MM.1S (cell line): ENCODE measurements around the gene XPO6.

Experiments
- DNase-seq: peaks from one replicate; pipeline ENCODE4 v3.0.0-alpha.2; 2015
- H2AFZ ChIP-seq: fragments of 300-600 bp; sonication (generic); 2 replicates; pipeline ENCODE4 v1.6.0; 2016; ENCODE audit warnings: antibody characterized with exemption, low read length
- H3F3A ChIP-seq: fragments of 300-600 bp; sonication (generic); 2 replicates; pipeline ENCODE4 v1.6.1; 2016; ENCODE audit warnings: mild to moderate bottlenecking, antibody characterized with exemption, low read length, moderate library complexity, mixed read lengths; ENCODE audit not compliant: insufficient read depth
- H3K27ac ChIP-seq: fragments of 300-600 bp; sonication (generic); 2 replicates; pipeline ENCODE4 v1.5.1; 2016; ENCODE audit warnings: mild to moderate bottlenecking, low read length
- H3K27me3 ChIP-seq: fragments of 300-600 bp; sonication (generic); replicated peaks from 2 replicates; pipeline ENCODE4 v1.6.0; 2016; ENCODE audit warnings: low read length; ENCODE audit not compliant: insufficient read depth
- H3K36me3 ChIP-seq: fragments of 300-600 bp; sonication (generic); replicated peaks from 2 replicates; pipeline ENCODE4 v1.6.1; 2016; ENCODE audit warnings: mild to moderate bottlenecking, low read length, mixed read lengths; ENCODE audit not compliant: insufficient read depth
- H3K4me1 ChIP-seq: fragments of 300-600 bp; sonication (generic); 2 replicates; pipeline ENCODE4 v1.6.1; 2016; ENCODE audit warnings: low read length, mixed read lengths
- H3K4me2 ChIP-seq: fragments of 300-600 bp; sonication (generic); 2 replicates; pipeline ENCODE4 v1.6.0; 2016; ENCODE audit warnings: low read depth, low read length
- H3K4me3 ChIP-seq: fragments of 300-600 bp; sonication (generic); 2 replicates; pipeline ENCODE4 v1.5.1; 2016; ENCODE audit warnings: low read length, mixed read lengths
- H3K79me2 ChIP-seq: fragments of 300-600 bp; sonication (generic); 2 replicates; pipeline ENCODE4 v1.6.1; 2016; ENCODE audit warnings: mixed run types, low read length, mixed read lengths
- H3K9ac ChIP-seq: fragments of 300-600 bp; sonication (generic); 2 replicates; pipeline ENCODE4 v1.6.1; 2016; ENCODE audit warnings: low read length, mixed read lengths
- H3K9me2 ChIP-seq: fragments of 300-600 bp; sonication (generic); replicated peaks from 2 replicates; pipeline ENCODE4 v1.6.1; 2016; ENCODE audit warnings: mild to moderate bottlenecking, low read length, mixed read lengths; ENCODE audit not compliant: insufficient read depth
- H3K9me3 ChIP-seq: fragments of 300-600 bp; sonication (generic); replicated peaks from 2 replicates; pipeline ENCODE4 v1.6.1; 2016; ENCODE audit warnings: mild to moderate bottlenecking, low read length, mixed read lengths; ENCODE audit not compliant: insufficient read depth
- H4K20me1 ChIP-seq: fragments of 300-600 bp; sonication (generic); 2 replicates; pipeline ENCODE4 v1.6.1; 2016; ENCODE audit warnings: mild to moderate bottlenecking, low read length, moderate library complexity, mixed read lengths; ENCODE audit not compliant: insufficient read depth
- EZH2 ChIP-seq: fragments of 300-600 bp; sonication (generic); optimal IDR thresholded peaks from 2 replicates; pipeline ENCODE3; 2017; ENCODE audit warnings: low read depth, mild to moderate bottlenecking, antibody characterized with exemption, low read length, mixed read lengths
- EZH2phosphoT487 ChIP-seq: fragments of 300-600 bp; sonication (generic); IDR thresholded peaks from 2 replicates; pipeline ENCODE4 v1.6.1; 2018; ENCODE audit warnings: antibody characterized with exemption, low read length
- TF ChIP-seq, protein P1 (sequence below): fragments of 300-600 bp; sonication (generic); IDR thresholded peaks from 2 replicates; pipeline ENCODE4 v1.5.1; 2016; ENCODE audit warnings: antibody characterized with exemption, low read length, mixed read lengths

The XPO6 gene

DNA sequence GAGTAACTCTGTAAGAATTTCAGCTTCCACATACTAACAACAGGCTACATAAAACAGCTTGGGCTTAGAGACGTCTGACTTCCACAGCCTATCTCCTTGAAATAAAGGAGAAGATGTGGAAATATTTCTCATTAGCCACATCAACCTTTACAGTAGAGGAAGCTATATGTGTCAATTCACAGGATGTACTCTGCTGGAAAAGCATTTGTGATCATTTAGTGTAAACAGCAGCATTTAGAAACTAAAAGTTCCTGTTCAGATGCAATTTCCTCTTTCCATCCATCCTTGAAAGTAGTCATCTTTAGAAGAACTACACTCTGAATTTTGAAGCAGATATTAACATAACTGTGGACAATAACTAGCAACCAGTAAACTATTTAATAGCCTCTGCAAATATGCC lies 46.2 kb downstream of the XPO6 start:
- Histone ChIP-seq H3K4me3 (no peak overlapping the region), H4K20me1 (peaks cover 8% of the 10 kb centered on the region; the same call in 1 of the 2 replicates), H3K27me3 (no peaks in the 10 kb centered on the region), H3K9me3 (no peaks in the 10 kb centered on the region), H3K4me1 (no peaks in the 10 kb centered on the region), H3K9ac (no peak overlapping the region), H3F3A (no peaks in the 10 kb centered on the region), H3K79me2 (peaks cover 57% of the 10 kb centered on the region), H3K9me2 (no peaks in the 10 kb centered on the region), H3K27ac (no peak overlapping the region), H3K4me2 (no peak overlapping the region), H2AFZ (no peak overlapping the region), H3K36me3 (peaks cover 11% of the 10 kb centered on the region; the same call in 1 of the 2 replicates)
- TF ChIP-seq, protein P1, sequence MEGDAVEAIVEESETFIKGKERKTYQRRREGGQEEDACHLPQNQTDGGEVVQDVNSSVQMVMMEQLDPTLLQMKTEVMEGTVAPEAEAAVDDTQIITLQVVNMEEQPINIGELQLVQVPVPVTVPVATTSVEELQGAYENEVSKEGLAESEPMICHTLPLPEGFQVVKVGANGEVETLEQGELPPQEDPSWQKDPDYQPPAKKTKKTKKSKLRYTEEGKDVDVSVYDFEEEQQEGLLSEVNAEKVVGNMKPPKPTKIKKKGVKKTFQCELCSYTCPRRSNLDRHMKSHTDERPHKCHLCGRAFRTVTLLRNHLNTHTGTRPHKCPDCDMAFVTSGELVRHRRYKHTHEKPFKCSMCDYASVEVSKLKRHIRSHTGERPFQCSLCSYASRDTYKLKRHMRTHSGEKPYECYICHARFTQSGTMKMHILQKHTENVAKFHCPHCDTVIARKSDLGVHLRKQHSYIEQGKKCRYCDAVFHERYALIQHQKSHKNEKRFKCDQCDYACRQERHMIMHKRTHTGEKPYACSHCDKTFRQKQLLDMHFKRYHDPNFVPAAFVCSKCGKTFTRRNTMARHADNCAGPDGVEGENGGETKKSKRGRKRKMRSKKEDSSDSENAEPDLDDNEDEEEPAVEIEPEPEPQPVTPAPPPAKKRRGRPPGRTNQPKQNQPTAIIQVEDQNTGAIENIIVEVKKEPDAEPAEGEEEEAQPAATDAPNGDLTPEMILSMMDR, result no peak
- DNase-seq, result no peak

GRCh38 chr16:28164140-28164539 lies 47.6 kb downstream of the XPO6 start:
- Histone ChIP-seq H3F3A (no peaks in the 10 kb centered on the region), H3K9me2 (no peaks in the 10 kb centered on the region), H3K36me3 (0 out of 2 replicates have a peak, but pooled peaks cover 5% of the 10 kb centered on the region), H3K27me3 (no peaks in the 10 kb centered on the region), H2AFZ (no peak overlapping the region), H3K9me3 (no peaks in the 10 kb centered on the region), H3K4me3 (no peak overlapping the region), H3K27ac (no peak overlapping the region), H3K9ac (no peak overlapping the region), H4K20me1 (peaks cover 4% of the 10 kb centered on the region; the same call in 1 of the 2 replicates), H3K79me2 (peaks cover 55% of the 10 kb centered on the region), H3K4me1 (no peaks in the 10 kb centered on the region), H3K4me2 (no peak overlapping the region)
- no peak for TF ChIP-seq EZH2
- TF ChIP-seq, protein P1, result no peak
- DNase-seq, result no peak

DNA sequence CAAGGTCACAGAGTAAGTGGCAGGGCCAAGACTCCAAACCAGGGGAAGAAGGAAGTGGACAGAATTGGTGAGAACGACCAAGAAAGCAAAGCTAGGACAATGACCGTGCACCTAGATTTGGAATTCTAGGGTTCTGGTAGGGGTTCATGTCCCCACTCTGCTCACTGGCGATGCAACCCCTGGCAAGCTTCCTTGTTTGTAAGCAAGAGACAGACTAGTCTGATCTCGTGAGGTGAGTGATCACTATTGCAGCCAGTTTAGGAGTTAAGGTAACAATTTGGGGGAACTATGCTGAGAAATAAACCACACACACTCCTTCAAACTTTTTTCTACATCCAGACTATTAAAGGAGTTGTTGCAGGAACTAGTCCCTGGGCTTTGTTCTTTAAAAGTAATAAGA lies 48.1 kb downstream of the XPO6 start:
- Histone ChIP-seq H3K36me3 (0 out of 2 replicates have a peak, but pooled peaks cover 4% of the 10 kb centered on the region), H3K27ac (no peak overlapping the region), H3K79me2 (peaks cover 57% of the 10 kb centered on the region), H3K4me2 (no peak overlapping the region), H3K9me2 (no peaks in the 10 kb centered on the region), H4K20me1 (peaks cover 4% of the 10 kb centered on the region; the same call in 1 of the 2 replicates), H3K4me1 (no peaks in the 10 kb centered on the region), H3K9ac (no peak overlapping the region), H3F3A (no peaks in the 10 kb centered on the region), H3K4me3 (no peak overlapping the region), H2AFZ (no peak overlapping the region), H3K9me3 (no peaks in the 10 kb centered on the region), H3K27me3 (no peaks in the 10 kb centered on the region)
- DNase-seq, result no peak
- TF ChIP-seq EZH2phosphoT487 (no peak), EZH2 (no peak)
- TF ChIP-seq, protein P1, result no peak
